Parathyroid adenoma (tissue), 2 donors: Measurements from ENCODE around the gene LNP1.

ENCODE experiments used
- H2AFZ ChIP-seq: fragments of 300-600 bp; sonication (generic); one replicate; pipeline ENCODE4 v1.7.0; 2017; ENCODE audit warnings: antibody characterized with exemption, mild to moderate bottlenecking
- H3K27ac ChIP-seq: fragments of 300-600 bp; sonication (generic); one replicate; pipeline ENCODE4 v1.7.0; 2017
- H3K27me3 ChIP-seq: fragments of 300-600 bp; sonication (generic); one replicate; pipeline ENCODE4 v1.7.0; 2017; ENCODE audit warnings: low read length; ENCODE audit not compliant: control insufficient read depth, insufficient read depth
- H3K36me3 ChIP-seq: fragments of 300-600 bp; sonication (generic); one replicate; pipeline ENCODE4 v1.7.0; 2017; ENCODE audit warnings: low read length; ENCODE audit not compliant: control insufficient read depth, insufficient read depth
- H3K4me1 ChIP-seq: fragments of 300-600 bp; sonication (generic); one replicate; pipeline ENCODE4 v1.7.0; 2017; ENCODE audit warnings: control low read depth
- H3K4me2 ChIP-seq: fragments of 300-600 bp; sonication (generic); one replicate; pipeline ENCODE4 v1.7.0; 2017; ENCODE audit warnings: low read length
- H3K4me3 ChIP-seq: fragments of 300-600 bp; sonication (generic); one replicate; pipeline ENCODE4 v1.7.0; 2017; ENCODE audit warnings: low read depth, low read length
- H3K79me2 ChIP-seq: fragments of 300-600 bp; sonication (generic); one replicate; pipeline ENCODE4 v1.7.0; 2017; ENCODE audit warnings: control low read depth
- H3K9ac ChIP-seq: fragments of 300-600 bp; sonication (generic); one replicate; pipeline ENCODE4 v1.7.0; 2017; ENCODE audit warnings: mild to moderate bottlenecking
- H3K9me3 ChIP-seq: fragments of 300-600 bp; sonication (generic); one replicate; pipeline ENCODE4 v1.7.0; 2017; ENCODE audit warnings: low read length; ENCODE audit not compliant: control insufficient read depth
- TF ChIP-seq, protein P1 (sequence below): fragments of 300-600 bp; sonication (generic); IDR thresholded peaks from one replicate; pipeline ENCODE4 v1.7.0; 2017; ENCODE audit warnings: antibody characterized with exemption, mild to moderate bottlenecking
- donor health status: primary hyperparathyroidism.

The LNP1 gene

DNA sequence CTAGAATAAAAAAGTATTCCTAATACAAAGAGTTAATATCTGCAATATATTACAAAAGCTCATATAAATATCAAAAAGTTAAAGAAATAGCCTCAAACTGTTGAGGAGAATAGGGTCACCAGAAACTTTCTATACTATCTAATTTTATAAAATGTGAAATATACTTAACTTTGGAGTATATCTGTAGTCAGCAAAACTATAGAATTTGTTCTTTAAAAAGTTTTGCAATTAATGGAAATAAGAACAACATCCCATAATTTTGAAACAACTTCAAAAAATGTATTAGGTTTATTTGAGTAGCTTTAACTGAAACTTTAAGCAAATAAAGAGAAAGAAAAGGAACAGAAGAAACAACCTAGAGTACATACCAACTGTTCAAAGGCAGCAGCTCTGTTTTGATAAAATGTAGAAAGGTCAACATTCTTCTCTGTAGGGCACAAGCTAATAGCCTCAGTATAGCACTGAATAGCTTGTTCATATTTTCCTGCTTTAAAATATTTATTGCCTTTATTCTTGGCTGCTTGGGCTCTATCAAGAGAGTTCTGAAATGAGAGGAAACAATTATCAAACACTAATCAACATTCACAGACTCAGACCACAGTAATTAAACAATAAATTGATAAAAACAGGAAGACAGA is 14.8 kb upstream of the LNP1 start:
- Histone ChIP-seq H3K4me3 (no peak overlapping the region), H3K4me1 (peaks cover 4% of the 10 kb centered on the region), H3K9me3 (no peaks in the 10 kb centered on the region), H2AFZ (no peak overlapping the region), H3K9ac (no peak overlapping the region), H3K36me3 (peaks cover 4% of the 10 kb centered on the region), H3K4me2 (no peak overlapping the region), H3K27me3 (no peaks in the 10 kb centered on the region), H3K79me2 (peaks cover 22% of the 10 kb centered on the region), H3K27ac (no peak overlapping the region)
- TF ChIP-seq, protein P1, sequence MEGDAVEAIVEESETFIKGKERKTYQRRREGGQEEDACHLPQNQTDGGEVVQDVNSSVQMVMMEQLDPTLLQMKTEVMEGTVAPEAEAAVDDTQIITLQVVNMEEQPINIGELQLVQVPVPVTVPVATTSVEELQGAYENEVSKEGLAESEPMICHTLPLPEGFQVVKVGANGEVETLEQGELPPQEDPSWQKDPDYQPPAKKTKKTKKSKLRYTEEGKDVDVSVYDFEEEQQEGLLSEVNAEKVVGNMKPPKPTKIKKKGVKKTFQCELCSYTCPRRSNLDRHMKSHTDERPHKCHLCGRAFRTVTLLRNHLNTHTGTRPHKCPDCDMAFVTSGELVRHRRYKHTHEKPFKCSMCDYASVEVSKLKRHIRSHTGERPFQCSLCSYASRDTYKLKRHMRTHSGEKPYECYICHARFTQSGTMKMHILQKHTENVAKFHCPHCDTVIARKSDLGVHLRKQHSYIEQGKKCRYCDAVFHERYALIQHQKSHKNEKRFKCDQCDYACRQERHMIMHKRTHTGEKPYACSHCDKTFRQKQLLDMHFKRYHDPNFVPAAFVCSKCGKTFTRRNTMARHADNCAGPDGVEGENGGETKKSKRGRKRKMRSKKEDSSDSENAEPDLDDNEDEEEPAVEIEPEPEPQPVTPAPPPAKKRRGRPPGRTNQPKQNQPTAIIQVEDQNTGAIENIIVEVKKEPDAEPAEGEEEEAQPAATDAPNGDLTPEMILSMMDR, result no peak

DNA sequence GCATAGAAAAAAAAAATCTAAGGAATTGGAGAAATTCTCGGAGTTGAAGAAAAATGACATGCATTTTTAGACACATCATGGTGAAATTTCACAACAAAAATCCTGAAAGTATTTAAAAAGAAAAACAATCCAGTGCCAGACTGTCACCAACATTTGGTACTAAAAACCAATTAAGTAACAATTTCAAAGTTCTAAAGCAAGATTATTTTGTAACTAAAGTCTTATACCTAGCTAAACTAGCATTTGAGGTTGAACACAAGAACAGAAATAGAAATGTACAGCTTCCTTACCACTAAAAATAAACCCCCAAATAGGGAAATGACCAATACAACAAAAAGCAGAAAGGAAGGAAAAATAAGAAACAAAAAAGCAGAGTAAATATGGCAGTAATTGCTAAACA is 12.3 kb upstream of the LNP1 start:
- peaks cover 4% of the 10 kb centered on the region for H3K36me3 ChIP-seq
- H3K79me2 ChIP-seq, result peaks cover 39% of the 10 kb centered on the region
- no peak overlapping the region for H3K4me3 ChIP-seq
- H3K27ac ChIP-seq, result no peak overlapping the region
- peaks cover 3% of the 10 kb centered on the region for H3K4me1 ChIP-seq
- no peak overlapping the region for H3K4me2 ChIP-seq
- no peaks in the 10 kb centered on the region for H3K9me3 ChIP-seq
- TF ChIP-seq, protein P1, result no peak
- H3K27me3 ChIP-seq, result no peaks in the 10 kb centered on the region
- no peak overlapping the region for H3K9ac ChIP-seq
- no peak overlapping the region for H2AFZ ChIP-seq

DNA sequence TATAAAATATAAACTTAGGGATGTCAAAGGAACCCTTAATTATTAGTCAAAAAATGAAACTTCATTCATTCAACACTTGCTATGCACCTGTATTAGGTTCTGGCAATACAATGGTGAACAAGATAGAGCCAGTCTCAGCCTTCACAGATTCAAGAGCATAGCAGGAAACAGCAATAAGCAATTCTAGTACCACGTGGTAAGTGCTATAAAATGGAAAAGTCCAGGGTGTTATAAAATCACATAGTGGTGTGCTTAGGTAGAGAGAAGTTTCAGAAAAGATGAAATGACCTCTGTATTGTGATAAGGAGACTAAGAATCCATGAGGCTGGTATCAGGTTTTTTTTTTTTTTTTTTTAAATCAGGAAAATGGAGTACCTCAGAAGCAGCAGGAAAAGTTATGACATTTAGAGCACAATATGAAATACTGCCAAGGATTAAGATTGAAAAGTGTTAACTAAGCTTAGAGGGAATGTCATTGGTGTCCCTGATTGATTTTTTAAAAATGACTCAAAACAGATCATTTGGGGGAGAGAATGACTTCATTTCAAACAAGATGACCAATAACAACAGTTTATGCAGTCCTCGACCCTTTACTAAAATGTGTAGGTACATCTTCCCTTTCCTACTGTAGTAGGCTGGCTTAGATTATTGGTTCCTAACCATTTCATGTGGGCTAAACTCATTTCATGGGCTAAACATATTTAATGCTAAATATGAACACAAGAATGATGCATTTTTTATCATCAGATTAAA is 5.5 kb upstream of the LNP1 start:
- H3K79me2 ChIP-seq, result peaks cover 61% of the 10 kb centered on the region
- TF ChIP-seq, protein P1, result no peak
- no peak overlapping the region for H2AFZ ChIP-seq
- H3K27ac ChIP-seq, result no peak overlapping the region
- peaks cover 3% of the 10 kb centered on the region for H3K4me1 ChIP-seq
- H3K9me3 ChIP-seq, result no peaks in the 10 kb centered on the region
- H3K36me3 ChIP-seq, result no peaks in the 10 kb centered on the region
- no peak overlapping the region for H3K4me3 ChIP-seq
- no peak overlapping the region for H3K9ac ChIP-seq
- no peaks in the 10 kb centered on the region for H3K27me3 ChIP-seq
- H3K4me2 ChIP-seq, result no peak overlapping the region

DNA sequence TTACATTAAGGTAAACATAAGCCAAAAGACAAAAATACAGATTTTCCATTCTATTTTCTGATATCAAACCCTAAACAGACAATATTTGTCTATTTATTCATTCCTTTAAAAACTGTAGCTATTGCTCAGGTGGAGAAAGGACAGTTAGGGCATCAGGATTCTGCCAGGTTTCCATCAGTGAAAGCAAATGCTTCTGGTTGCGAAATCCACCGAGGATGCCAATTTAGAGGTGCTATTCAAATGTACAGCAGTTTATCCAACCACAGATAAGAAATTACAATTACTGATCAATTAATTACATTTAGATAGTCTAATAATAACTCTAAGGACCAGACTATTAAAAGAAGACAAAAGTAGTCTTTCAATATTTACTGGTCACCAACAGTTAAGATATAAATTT is 4.4 kb upstream of the LNP1 start:
- H3K27ac ChIP-seq, result no peak overlapping the region

More for the DNA sequence above, 4.4 kb upstream of the LNP1 start:
- Histone ChIP-seq H3K4me2 (no peak overlapping the region), H3K27me3 (no peaks in the 10 kb centered on the region), H3K79me2 (peaks cover 56% of the 10 kb centered on the region), H3K4me3 (no peak overlapping the region), H3K4me1 (peaks cover under 1% of the 10 kb centered on the region), H3K9me3 (no peaks in the 10 kb centered on the region), H3K36me3 (no peaks in the 10 kb centered on the region), H2AFZ (no peak overlapping the region), H3K9ac (no peak overlapping the region)
- TF ChIP-seq, protein P1, result no peak
